B cell (primary cell): ENCODE measurements around the gene RGS6. TPM values are rescaled to one million over a fixed set of nuclear protein-coding genes. Genes with fewer than 3 reads are reported as not detected.

Experiments
- ATAC-seq: fragments of 200-7000 bp; cut with Tn5 transposase; one replicate; pipeline ENCODE4 v1.10.0; 2021; ENCODE audit warnings: low read depth, mild to moderate bottlenecking, moderate number of reproducible peaks, moderate library complexity
- CTCF ChIA-PET: fragments of 350-600 bp; sonication (Branson Sonifier 250); formaldehyde crosslinking; loops from one replicate; lab custom pipeline; 2021; ENCODE audit warnings: antibody characterized with exemption, inconsistent platforms; lab: Charles Lee
- POLR2A ChIA-PET: fragments of 350-600 bp; sonication (Branson Sonifier 250); formaldehyde crosslinking; loops from one replicate; lab custom pipeline; 2021; ENCODE audit warnings: antibody characterized with exemption; lab: Charles Lee
- DNase-seq: peaks from one replicate; pipeline ENCODE4 v3.0.0; 2013
- H2AFZ ChIP-seq: 2 replicates; pipeline ENCODE4 v1.6.1; 2012; ENCODE audit warnings: mild to moderate bottlenecking, low read depth, low read length; ENCODE audit not compliant: insufficient read depth, poor library complexity, severe bottlenecking
- H3K27ac ChIP-seq, 2 donors: 1 replicate in 1 of 2; 2 replicates in 1 of 2; pipeline ENCODE4 v1.5.1; 2012 to 2013; ENCODE audit warnings: low read length in 2 of 2, mild to moderate bottlenecking in 2 of 2, moderate library complexity in 1 of 2
- H3K27me3 ChIP-seq, 4 experiments: fragments of 200-600 bp in 1 of 4; sonication (generic) in 1 of 4; replicated peaks in 1 of 4; 1 replicate in 2 of 4; 2 replicates in 2 of 4; pipeline versions ENCODE4 v1.6.1 to v1.7.0; 2013 to 2016; ENCODE audit warnings: low read length in 3 of 4, mild to moderate bottlenecking in 2 of 4, mixed read lengths in 1 of 4, moderate library complexity in 1 of 4; ENCODE audit not compliant: insufficient read depth in 4 of 4, control insufficient read depth in 3 of 4; ENCODE audit errors: control extremely low read depth in 1 of 4
- H3K36me3 ChIP-seq, 2 experiments: replicated peaks in 1 of 2; 1 replicate in 1 of 2; 2 replicates in 1 of 2; pipeline versions ENCODE4 v1.6.1 to v1.7.1; 2013; ENCODE audit warnings: low read length in 1 of 2; ENCODE audit not compliant: insufficient read depth in 2 of 2, control insufficient read depth in 1 of 2; ENCODE audit errors: control extremely low read depth in 1 of 2, extremely low read depth in 1 of 2
- H3K4me1 ChIP-seq, 2 donors: fragments of 200-600 bp in 1 of 2; sonication (generic) in 1 of 2; 1 replicate in 1 of 2; 2 replicates in 1 of 2; pipeline versions ENCODE4 v1.5.1 to v1.6.1; 2013 to 2017; ENCODE audit warnings: low read length in 2 of 2; ENCODE audit not compliant: control insufficient read depth in 2 of 2, insufficient read depth in 2 of 2
- H3K4me2 ChIP-seq: replicated peaks from 2 replicates; pipeline ENCODE3; 2012; ENCODE audit warnings: mild to moderate bottlenecking, low read depth, low read length; ENCODE audit not compliant: poor library complexity, severe bottlenecking
- H3K4me3 ChIP-seq, 5 experiments: fragments of 200-600 bp in 1 of 5; sonication (generic) in 1 of 5; 1 replicate in 3 of 5; 2 replicates in 2 of 5; pipeline versions ENCODE4 v1.5.1 to v1.7.0; 2011 to 2016; ENCODE audit warnings: low read length in 4 of 5, mild to moderate bottlenecking in 4 of 5, low read depth in 2 of 5, control low read depth in 1 of 5, moderate library complexity in 1 of 5; ENCODE audit not compliant: insufficient read depth in 1 of 5; ENCODE audit errors: control extremely low read depth in 1 of 5, extremely low read depth in 1 of 5
- H3K79me2 ChIP-seq: fragments of 200-600 bp; sonication (generic); one replicate; pipeline ENCODE4 v1.6.0; 2016; ENCODE audit warnings: low read length; ENCODE audit not compliant: control insufficient read depth, insufficient read depth
- H3K9ac ChIP-seq: fragments of 200-600 bp; sonication (generic); 2 replicates; pipeline ENCODE4 v1.6.1; 2017; ENCODE audit warnings: mild to moderate bottlenecking, low read length, moderate library complexity
- H3K9me3 ChIP-seq, 3 donors: one replicate each; pipeline versions ENCODE4 v1.6.1 to v1.7.1; 2013; ENCODE audit warnings: low read length in 2 of 3; ENCODE audit not compliant: control insufficient read depth in 2 of 3, insufficient read depth in 1 of 3; ENCODE audit errors: control extremely low read depth in 1 of 3
- H4K20me1 ChIP-seq: 2 replicates; pipeline ENCODE4 v1.6.0; 2012; ENCODE audit warnings: mild to moderate bottlenecking, low read length; ENCODE audit not compliant: insufficient read depth, control insufficient read depth, poor library complexity, severe bottlenecking
- H3K27ac Mint-ChIP-seq: one replicate; pipeline ENCODE4 v1.8.0; 2021; ENCODE audit warnings: mixed read lengths
- H3K27me3 Mint-ChIP-seq: one replicate; pipeline ENCODE4 v1.8.0; 2021; ENCODE audit warnings: mixed read lengths
- H3K4me1 Mint-ChIP-seq: one replicate; pipeline ENCODE4 v1.8.0; 2021; ENCODE audit warnings: mixed read lengths
- H3K4me3 Mint-ChIP-seq: one replicate; pipeline ENCODE4 v1.8.0; 2021; ENCODE audit warnings: mixed read lengths
- H3K9me3 Mint-ChIP-seq: one replicate; pipeline ENCODE4 v1.8.0; 2022; ENCODE audit warnings: mixed read lengths; ENCODE audit not compliant: insufficient read depth
- CTCF ChIP-seq: fragments of 200-600 bp; IDR thresholded peaks from one replicate; pipeline ENCODE4 v1.8.0; 2022; ENCODE audit warnings: antibody characterized with exemption, mild to moderate bottlenecking
- EZH2 ChIP-seq: IDR thresholded peaks from 2 replicates; pipeline ENCODE4 v1.6.1; 2012; ENCODE audit warnings: borderline replicate concordance, low read depth, mild to moderate bottlenecking, moderate library complexity, low read length; ENCODE audit not compliant: insufficient read depth, poor library complexity, severe bottlenecking
- WGBS: methylation state at CpG from one replicate; pipeline ENCODE4 v1.1.5; 2013; ENCODE audit warnings: missing lambda C conversion rate; ENCODE audit not compliant: insufficient coverage; 5-methylcytosine and 5-hydroxymethylcytosine counted together
- intact Hi-C: fragments of 100-400 bp; cut with micrococcal nuclease; formaldehyde crosslinking; loops from one replicate; pipeline ENCODE4 v1.10.0; 2022
- polyA plus RNA-seq: library from polyadenylated mRNA; depleted of rRNA; stranded (reverse); fragments of >200 nt; gene quantifications from 2 replicates; pipeline ENCODE4 v1.2.3, GENCODE V29; 2012
- total RNA-seq, 2 donors: library from RNA; stranded (reverse); fragments of 120-200 nt in 1 of 2; gene quantifications; 1 replicate in 1 of 2; 2 replicates in 1 of 2; pipeline versions ENCODE4 v1.2.3 to v1.2.4, GENCODE V29; 2013 to 2022

RGS6 gene
- total and polyA plus RNA-seq, 2 donors (not counting 1 experiment from before 2014, with no cell fraction given) = 0.07 TPM; not detected in 1

- Histone ChIP-seq H4K20me1 (no peaks in the 10 kb centered on the region), H3K4me1 (peaks cover 6% of the 10 kb centered on the region in 2 donors), H3K27me3 (peaks cover 0 to 5% (median 0%) of the 10 kb centered on the region in 4 experiments), H3K9me3 (no peaks in the 10 kb centered on the region), H3K4me3 (no peak overlapping the region), H3K36me3 (no peaks in the 10 kb centered on the region), H3K4me2 (no peak overlapping the region), H3K27ac (no peak overlapping the region), H3K9ac (no peak overlapping the region), H2AFZ (no peak overlapping the region), H3K79me2 (no peaks in the 10 kb centered on the region)
- Mint-ChIP-seq H3K9me3 (peaks cover 4% of the 10 kb centered on the region), H3K4me1 (peaks cover 9% of the 10 kb centered on the region), H3K27ac (no peak overlapping the region), H3K4me3 (no peak overlapping the region), H3K27me3 (peaks cover 7% of the 10 kb centered on the region)
- DNase-seq = no peak
- intact Hi-C loops = no loop called here
- ChIA-PET POLR2A (no interaction called here), CTCF (no interaction called here)
- WGBS = 94% methylated on average over 2 of the region's 2 CpGs
- no peak for TF ChIP-seq CTCF
- TF ChIP-seq EZH2 = no peak
- no peak for ATAC-seq
Measured at GRCh38 chr14:72434856-72435255, 502.6 kb downstream of the RGS6 start.

GRCh38 chr14:72439707-72440106 is 507.5 kb downstream of the RGS6 start:
- no peaks in the 10 kb centered on the region for H3K36me3 ChIP-seq
- no peak for TF ChIP-seq EZH2
- TF ChIP-seq CTCF = no peak
- intact Hi-C loops = loop anchor here (10.0 kb wide), 1 partner anchor 415 kb away; no protein-coding TSS in a partner anchor
- ATAC-seq (no peak), DNase-seq (no peak)
- Mint-ChIP-seq H3K27ac (no peak overlapping the region), H3K4me3 (no peak overlapping the region), H3K4me1 (peaks cover 38% of the 10 kb centered on the region), H3K9me3 (no peaks in the 10 kb centered on the region), H3K27me3 (no peaks in the 10 kb centered on the region)
- no peaks in the 10 kb centered on the region for H3K9me3 ChIP-seq
- H3K4me3 ChIP-seq = no peak overlapping the region
- no peak overlapping the region for H3K27ac ChIP-seq
- H4K20me1 ChIP-seq = no peaks in the 10 kb centered on the region
- H2AFZ ChIP-seq = peak overlapping the region; percentile 31
- peak overlapping the region; percentile 16 for H3K4me2 ChIP-seq
- H3K27me3 ChIP-seq = no peaks in the 10 kb centered on the region
- ChIA-PET CTCF (interaction anchor here (1.1 to 1.3 kb wide), 2 partner anchors 16 to 17 kb away, joined by 3 to 6 read pairs; no protein-coding TSS in a partner anchor), POLR2A (no interaction called here)
- H3K9ac ChIP-seq = no peak overlapping the region
- H3K79me2 ChIP-seq = no peaks in the 10 kb centered on the region
- WGBS = 0% methylated on average over 2 of the region's 4 CpGs
- H3K4me1 ChIP-seq = peaks cover 29 to 34% of the 10 kb centered on the region in 2 donors
